Muscle layer of colon (tissue), 2 donors: Measurements from ENCODE around the gene ZNF750.

Experiments
- H3K27ac ChIP-seq: one replicate; pipeline ENCODE4 v1.7.0; 2013; ENCODE audit warnings: low read depth, mild to moderate bottlenecking, low read length, moderate library complexity
- H3K27me3 ChIP-seq, 2 donors: one replicate each; pipeline ENCODE4 v1.7.0; 2013; ENCODE audit warnings: low read length in 2 of 2, mild to moderate bottlenecking in 2 of 2; ENCODE audit not compliant: insufficient read depth in 2 of 2, control insufficient read depth in 1 of 2
- H3K36me3 ChIP-seq: one replicate; pipeline ENCODE4 v1.7.0; 2013; ENCODE audit warnings: mild to moderate bottlenecking, low read length; ENCODE audit not compliant: insufficient read depth
- H3K4me1 ChIP-seq: one replicate; pipeline ENCODE4 v1.7.0; 2013; ENCODE audit warnings: mild to moderate bottlenecking, low read length; ENCODE audit not compliant: insufficient read depth
- H3K4me3 ChIP-seq, 2 donors: one replicate each; pipeline ENCODE4 v1.7.0; 2013; ENCODE audit warnings: low read length in 2 of 2, low read depth in 1 of 2, mild to moderate bottlenecking in 1 of 2, moderate library complexity in 1 of 2
- H3K9ac ChIP-seq: one replicate; pipeline ENCODE4 v1.7.0; 2013; ENCODE audit warnings: low read length
- H3K9me3 ChIP-seq: one replicate; pipeline ENCODE4 v1.7.0; 2013; ENCODE audit warnings: mild to moderate bottlenecking, low read length
- donor health status: abdominal sarcoma.
- donor health status: Adenocarcinoma of cecum.

ZNF750 gene

GRCh38 chr17:82839617-82840292 lies at the start of gene ZNF750:
Gene ZNF750 (minus strand): TSS chr17:82840022. CDS start chr17:82832454, 7,568 bp downstream.
- no peaks in the 10 kb centered on the region for H3K4me1 ChIP-seq
- no peaks in the 10 kb centered on the region for H3K36me3 ChIP-seq
- no peaks in the 10 kb centered on the region for H3K9me3 ChIP-seq
- no peaks in the 10 kb centered on the region for H3K27me3 ChIP-seq
- no peak within 1 kb of the TSS for H3K9ac ChIP-seq
- H3K27ac ChIP-seq, result no peak within 1 kb of the TSS
- H3K4me3 ChIP-seq, result no peak within 1 kb of the TSS

GRCh38 chr17:82888583-82889495 lies 49.0 kb upstream of the ZNF750 start:
- peaks cover 9% of the 10 kb centered on the region for H3K4me1 ChIP-seq
- no peaks in the 10 kb centered on the region for H3K36me3 ChIP-seq
- H3K9me3 ChIP-seq, result no peaks in the 10 kb centered on the region
- H3K27ac ChIP-seq, result no peak overlapping the region
- H3K4me3 ChIP-seq, result no peak overlapping the region
- no peak overlapping the region for H3K9ac ChIP-seq
- no peaks in the 10 kb centered on the region for H3K27me3 ChIP-seq

GRCh38 chr17:82887255-82888164 lies 47.7 kb upstream of the ZNF750 start:
- H3K4me1 ChIP-seq, result peaks cover 10% of the 10 kb centered on the region
- no peaks in the 10 kb centered on the region for H3K27me3 ChIP-seq
- no peak overlapping the region for H3K27ac ChIP-seq
- H3K4me3 ChIP-seq, result no peak overlapping the region
- H3K9ac ChIP-seq, result no peak overlapping the region
- no peaks in the 10 kb centered on the region for H3K36me3 ChIP-seq
- H3K9me3 ChIP-seq, result no peaks in the 10 kb centered on the region

- Histone ChIP-seq H3K4me3 (no peak overlapping the region), H3K36me3 (no peaks in the 10 kb centered on the region), H3K9ac (no peak overlapping the region), H3K9me3 (no peaks in the 10 kb centered on the region), H3K27me3 (no peaks in the 10 kb centered on the region), H3K27ac (no peak overlapping the region), H3K4me1 (peaks cover 20% of the 10 kb centered on the region)
Measured at GRCh38 chr17:82884970-82885353, 45.1 kb upstream of the ZNF750 start.

- Histone ChIP-seq H3K4me1 (peaks cover 20% of the 10 kb centered on the region), H3K27ac (no peak overlapping the region), H3K27me3 (no peaks in the 10 kb centered on the region), H3K9ac (no peak overlapping the region), H3K36me3 (no peaks in the 10 kb centered on the region), H3K4me3 (no peak overlapping the region), H3K9me3 (no peaks in the 10 kb centered on the region)
Measured at GRCh38 chr17:82884341-82884969, 44.6 kb upstream of the ZNF750 start.

- H3K4me3 ChIP-seq, result no peak overlapping the region
- no peak overlapping the region for H3K27ac ChIP-seq
- H3K4me1 ChIP-seq, result peaks cover 20% of the 10 kb centered on the region
- no peaks in the 10 kb centered on the region for H3K36me3 ChIP-seq
- H3K27me3 ChIP-seq, result no peaks in the 10 kb centered on the region
- no peak overlapping the region for H3K9ac ChIP-seq
- H3K9me3 ChIP-seq, result no peaks in the 10 kb centered on the region
Measured at GRCh38 chr17:82883419-82884031, 43.7 kb upstream of the ZNF750 start.

GRCh38 chr17:82882715-82883418 lies 43.0 kb upstream of the ZNF750 start:
- H3K4me1 ChIP-seq, result peaks cover 20% of the 10 kb centered on the region
- H3K36me3 ChIP-seq, result no peaks in the 10 kb centered on the region
- H3K27ac ChIP-seq, result no peak overlapping the region
- H3K4me3 ChIP-seq, result no peak overlapping the region
- no peaks in the 10 kb centered on the region for H3K27me3 ChIP-seq
- no peaks in the 10 kb centered on the region for H3K9me3 ChIP-seq
- no peak overlapping the region for H3K9ac ChIP-seq

GRCh38 chr17:82881900-82882714 lies 42.3 kb upstream of the ZNF750 start:
- Histone ChIP-seq H3K4me3 (no peak overlapping the region), H3K9me3 (no peaks in the 10 kb centered on the region), H3K36me3 (no peaks in the 10 kb centered on the region), H3K4me1 (peaks cover 20% of the 10 kb centered on the region), H3K27me3 (no peaks in the 10 kb centered on the region), H3K27ac (no peak overlapping the region), H3K9ac (no peak overlapping the region)

GRCh38 chr17:82881324-82881823 lies 41.6 kb upstream of the ZNF750 start:
- Histone ChIP-seq H3K4me1 (peaks cover 24% of the 10 kb centered on the region), H3K27me3 (no peaks in the 10 kb centered on the region), H3K9ac (no peak overlapping the region)

More at GRCh38 chr17:82881324-82881823, 41.6 kb upstream of the ZNF750 start:
- no peak overlapping the region for H3K27ac ChIP-seq
- H3K9me3 ChIP-seq, result no peaks in the 10 kb centered on the region
- H3K36me3 ChIP-seq, result no peaks in the 10 kb centered on the region
- H3K4me3 ChIP-seq, result no peak overlapping the region
